Measurements from ENCODE around the gene MAPKAP1. TPM values are rescaled to one million over a fixed set of nuclear protein-coding genes. Genes with fewer than 3 reads are reported as not detected.

MAPKAP1 gene
- total and polyA plus RNA-seq, 3 experiments from 2014 or later = 64.7 to 119 (median 111) TPM

Other genes with a start within 250 kb of the MAPKAP1 start
- gene PBX3, start 40.2 kb upstream of the MAPKAP1 start, total RNA-seq = 10 to 100 TPM; 12.8 to 13.4 TPM
- 4.6 TPM for gene PBX3, start 40.2 kb upstream of the MAPKAP1 start, polyA plus RNA-seq

Measured in CD8-positive, alpha-beta memory T cell (primary cell).